Naive B cell (primary cell): ENCODE data around the gene LMTK2. TPM values are rescaled to one million over a fixed set of nuclear protein-coding genes. Genes with fewer than 3 reads are reported as not detected.

ENCODE experiments used
- ATAC-seq, 2 donors: fragments of 150-1000 bp; cut with Tn5 transposase; 2 replicates each; pipeline ENCODE4 v1.10.0; 2021; ENCODE audit warnings: low read depth in 2 of 2, mild to moderate bottlenecking in 2 of 2, moderate library complexity in 2 of 2
- DNase-seq: peaks from one replicate; pipeline ENCODE4 v3.0.0; 2022
- H3K27ac Mint-ChIP-seq, 6 donors: one replicate each; pipeline ENCODE4 v1.8.0; 2020 to 2022; ENCODE audit warnings: mild to moderate bottlenecking in 6 of 6, mixed read lengths in 6 of 6, moderate library complexity in 5 of 6, inconsistent platforms in 2 of 6
- H3K27me3 Mint-ChIP-seq, 3 donors: one replicate each; pipeline ENCODE4 v1.8.0; 2021 to 2022; ENCODE audit warnings: mixed read lengths in 3 of 3, mild to moderate bottlenecking in 1 of 3
- H3K36me3 Mint-ChIP-seq, 2 donors: one replicate each; pipeline ENCODE4 v1.8.0; 2020 to 2022; ENCODE audit warnings: mixed read lengths in 2 of 2, inconsistent platforms in 1 of 2, mild to moderate bottlenecking in 1 of 2
- H3K4me1 Mint-ChIP-seq, 3 donors: one replicate each; pipeline ENCODE4 v1.8.0; 2020 to 2022; ENCODE audit warnings: mixed read lengths in 3 of 3, inconsistent platforms in 1 of 3, mild to moderate bottlenecking in 1 of 3, moderate library complexity in 1 of 3
- H3K4me3 Mint-ChIP-seq, 8 donors: one replicate each; pipeline ENCODE4 v1.8.0; 2020 to 2022; ENCODE audit warnings: mild to moderate bottlenecking in 8 of 8, mixed read lengths in 8 of 8, moderate library complexity in 8 of 8, inconsistent platforms in 2 of 8
- H3K9me3 Mint-ChIP-seq, 7 donors: one replicate each; pipeline ENCODE4 v1.8.0; 2020 to 2022; ENCODE audit warnings: mixed read lengths in 7 of 7, mild to moderate bottlenecking in 5 of 7, inconsistent platforms in 2 of 7, moderate library complexity in 1 of 7
- polyA plus RNA-seq, 6 donors: library from polyadenylated mRNA; unstranded; fragments of 300-500 nt; fragmentation: Illumina TruSeq; gene quantifications; one replicate each; pipeline ENCODE4 v1.2.3, GENCODE V29; 2021; ENCODE audit warnings: low read depth in 6 of 6

The LMTK2 gene
- polyA plus RNA-seq, 6 donors from 2014 or later: 1.4 to 3.5 (median 2.0) TPM

- Mint-ChIP-seq H3K27ac (no peak overlapping the region), H3K4me3 (peak overlapping the region in 5 of 8 donors; percentile 4 to 74 (median 46)), H3K27me3 (peaks cover 35 to 58% (median 51%) of the 10 kb centered on the region in 3 donors), H3K36me3 (peaks cover 4% of the 10 kb centered on the region in 2 donors), H3K9me3 (no peaks in the 10 kb centered on the region), H3K4me1 (peaks cover 56 to 94% (median 85%) of the 10 kb centered on the region in 3 donors)
- ATAC-seq (no peak), DNase-seq (no peak)
These were observed 28.0 kb downstream of the LMTK2 start for GRCh38 chr7:98134420-98135228.

GRCh38 chr7:98135984-98136383 lies 29.3 kb downstream of the LMTK2 start:
- DNase-seq (no peak), ATAC-seq (no peak)
- Mint-ChIP-seq H3K9me3 (no peaks in the 10 kb centered on the region), H3K27me3 (peaks cover 28 to 53% (median 41%) of the 10 kb centered on the region in 3 donors), H3K4me1 (peaks cover 51 to 85% (median 72%) of the 10 kb centered on the region in 3 donors), H3K27ac (peak overlapping the region in 1 of 6 donors; percentile 34), H3K36me3 (peaks cover 0 to 6% of the 10 kb centered on the region in 2 donors), H3K4me3 (no peak overlapping the region)

DNA sequence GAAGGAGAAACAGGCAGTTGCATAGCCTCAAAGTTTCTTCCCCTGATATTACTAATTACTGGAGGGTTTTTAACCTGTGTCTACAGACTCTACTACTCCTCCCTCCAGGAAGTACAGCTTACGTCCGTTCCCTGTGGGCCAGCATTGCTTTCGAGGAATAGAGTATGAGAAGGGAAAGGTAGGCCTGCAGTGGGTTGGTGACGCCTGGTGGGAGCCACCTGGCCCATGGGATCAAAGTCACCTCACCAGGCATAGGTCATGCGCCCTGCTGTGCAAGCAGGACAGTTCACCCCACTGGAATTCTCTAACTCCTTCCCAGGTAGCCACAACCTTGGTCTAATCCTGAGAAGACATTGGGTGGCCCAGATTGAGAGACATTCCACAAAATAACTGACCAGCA lies 29.8 kb downstream of the LMTK2 start:
- no peak for ATAC-seq
- Mint-ChIP-seq H3K27me3 (peaks cover 24 to 50% (median 40%) of the 10 kb centered on the region in 3 donors), H3K4me1 (peaks cover 47 to 81% (median 68%) of the 10 kb centered on the region in 3 donors), H3K36me3 (peaks cover 2 to 10% of the 10 kb centered on the region in 2 donors), H3K9me3 (no peaks in the 10 kb centered on the region), H3K4me3 (peak overlapping the region in 4 of 8 donors; percentile 1 to 61 (median 5)), H3K27ac (no peak overlapping the region)
- DNase-seq: no peak

DNA sequence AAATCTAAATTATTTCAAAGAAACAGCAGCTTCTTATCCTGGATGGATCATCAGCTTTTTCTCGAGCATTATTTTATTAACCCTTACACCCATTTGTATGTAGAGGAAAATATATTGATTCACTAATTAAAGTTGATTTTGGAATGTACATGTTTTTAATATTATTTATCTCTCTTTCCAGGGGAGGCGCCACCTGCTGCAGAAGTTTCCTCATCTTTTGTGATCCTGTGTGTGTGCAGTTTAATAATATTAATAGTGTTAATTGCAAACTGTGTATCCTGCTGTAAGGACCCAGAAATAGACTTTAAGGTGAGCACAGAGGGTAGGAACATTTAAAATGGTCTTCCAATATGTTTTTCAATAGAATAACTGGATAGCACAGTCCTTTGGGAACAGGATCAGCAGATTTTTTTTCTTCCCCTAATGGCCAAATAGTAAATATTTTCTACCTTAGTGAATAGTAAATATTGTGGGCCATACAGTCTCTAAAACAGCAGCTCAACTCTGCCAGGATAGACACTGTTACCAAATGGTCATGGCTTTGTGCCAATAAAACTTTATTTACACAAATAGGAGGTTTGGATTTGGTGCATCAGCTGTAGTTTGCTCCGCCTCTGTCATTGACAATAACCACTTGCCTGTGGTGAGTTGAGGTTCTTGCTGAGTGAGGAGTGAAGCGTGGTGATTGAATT lies 30.6 kb downstream of the LMTK2 start:
- DNase-seq: no peak
- ATAC-seq: no peak
- no peaks in the 10 kb centered on the region for H3K9me3 Mint-ChIP-seq
- peak overlapping the region in 6 of 8 donors; percentile 6 to 61 (median 24) for H3K4me3 Mint-ChIP-seq
- peak overlapping the region in 2 of 6 donors; percentile 4 to 23 for H3K27ac Mint-ChIP-seq
- peaks cover 7 to 14% of the 10 kb centered on the region in 2 donors for H3K36me3 Mint-ChIP-seq
- H3K4me1 Mint-ChIP-seq: peaks cover 41 to 72% (median 59%) of the 10 kb centered on the region in 3 donors
- peaks cover 18 to 50% (median 39%) of the 10 kb centered on the region in 3 donors for H3K27me3 Mint-ChIP-seq

DNA sequence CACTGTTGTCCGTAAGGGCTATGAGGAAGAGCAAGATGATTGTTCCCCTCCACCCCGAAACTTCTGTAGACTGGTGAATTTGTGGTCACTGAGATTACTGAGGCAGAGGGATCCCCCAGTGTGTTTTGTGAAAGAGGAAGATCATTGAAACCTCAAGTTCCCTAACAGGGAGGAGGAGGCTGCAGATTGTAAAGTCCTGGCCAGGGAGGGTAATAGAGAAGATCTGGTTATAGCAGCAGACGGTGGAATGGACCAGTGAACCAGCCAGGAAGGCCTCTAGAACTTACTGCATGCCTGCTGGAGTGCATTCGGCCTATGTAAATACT lies 31.1 kb downstream of the LMTK2 start:
- peak; percentile 87 for DNase-seq
- H3K27ac Mint-ChIP-seq: peak overlapping the region in 2 of 6 donors; percentile 4 to 28
- H3K36me3 Mint-ChIP-seq: peaks cover 10 to 16% of the 10 kb centered on the region in 2 donors
- peaks cover 19 to 52% (median 39%) of the 10 kb centered on the region in 3 donors for H3K27me3 Mint-ChIP-seq
- no peaks in the 10 kb centered on the region for H3K9me3 Mint-ChIP-seq
- ATAC-seq: peak; percentile 76 to 80
- peaks cover 41 to 67% (median 54%) of the 10 kb centered on the region in 3 donors for H3K4me1 Mint-ChIP-seq
- H3K4me3 Mint-ChIP-seq: peak overlapping the region in 6 of 8 donors; percentile 6 to 61 (median 16)

DNA sequence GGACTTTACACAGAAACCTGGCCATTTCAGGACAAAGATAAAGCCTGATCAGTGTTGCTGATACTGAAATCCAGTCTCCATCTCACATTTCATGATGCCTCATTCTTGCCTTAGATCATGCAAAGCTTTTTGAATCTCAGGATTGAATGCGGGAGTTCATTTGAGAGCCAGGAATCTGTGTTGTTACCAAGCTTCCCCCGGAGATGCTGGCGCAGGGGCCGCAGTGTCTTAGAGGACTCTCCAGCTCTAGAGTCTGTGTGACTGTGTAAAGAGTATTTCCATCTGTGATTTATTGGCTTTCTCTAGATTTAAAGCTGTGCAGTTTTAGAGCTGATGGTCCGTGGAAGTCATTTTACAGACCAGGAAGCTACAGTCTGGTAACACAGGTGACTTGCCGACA lies 32.0 kb downstream of the LMTK2 start:
- peaks cover 26 to 60% (median 36%) of the 10 kb centered on the region in 3 donors for H3K27me3 Mint-ChIP-seq
- no peak overlapping the region for H3K4me3 Mint-ChIP-seq
- DNase-seq (no peak), ATAC-seq (no peak)
- no peak overlapping the region for H3K27ac Mint-ChIP-seq
- peaks cover 19 to 25% of the 10 kb centered on the region in 2 donors for H3K36me3 Mint-ChIP-seq
- peaks cover 32 to 58% (median 45%) of the 10 kb centered on the region in 3 donors for H3K4me1 Mint-ChIP-seq
- no peaks in the 10 kb centered on the region for H3K9me3 Mint-ChIP-seq

DNA sequence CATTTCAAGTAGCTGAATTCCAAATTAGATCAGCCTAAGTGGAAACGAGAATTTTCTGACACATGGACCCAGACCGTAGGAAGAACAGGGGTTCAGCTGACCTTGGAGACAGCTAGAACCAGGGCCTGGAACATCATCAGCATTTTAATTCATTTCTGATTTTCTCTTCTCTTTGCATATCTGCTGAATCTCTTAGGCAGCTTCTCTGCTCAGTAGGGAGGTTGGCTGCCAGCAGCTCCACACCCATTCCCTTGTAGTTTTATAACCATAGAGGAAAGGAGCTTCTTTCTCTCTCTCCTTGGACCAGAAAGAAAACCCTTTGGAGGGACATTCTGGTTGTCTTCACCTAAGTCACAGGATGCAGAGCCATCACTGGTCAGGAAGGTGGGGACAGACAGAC lies 36.0 kb downstream of the LMTK2 start:
- Mint-ChIP-seq H3K27me3 (peaks cover 37 to 64% (median 41%) of the 10 kb centered on the region in 3 donors), H3K9me3 (peaks cover 0 to 12% (median 5%) of the 10 kb centered on the region in 7 donors), H3K4me1 (peaks cover 10 to 22% (median 13%) of the 10 kb centered on the region in 3 donors), H3K27ac (no peak overlapping the region), H3K4me3 (no peak overlapping the region), H3K36me3 (peaks cover 37 to 44% of the 10 kb centered on the region in 2 donors)
- DNase-seq (no peak), ATAC-seq (no peak)

- peaks cover 48 to 52% of the 10 kb centered on the region in 2 donors for H3K36me3 Mint-ChIP-seq
- DNase-seq (no peak), ATAC-seq (no peak)
- peaks cover 27 to 55% (median 40%) of the 10 kb centered on the region in 3 donors for H3K27me3 Mint-ChIP-seq
- no peak overlapping the region for H3K27ac Mint-ChIP-seq
- peaks cover 0 to 12% (median 5%) of the 10 kb centered on the region in 7 donors for H3K9me3 Mint-ChIP-seq
- H3K4me1 Mint-ChIP-seq: no peaks in the 10 kb centered on the region
- no peak overlapping the region for H3K4me3 Mint-ChIP-seq
These were observed 41.9 kb downstream of the LMTK2 start for GRCh38 chr7:98148607-98149006.

DNA sequence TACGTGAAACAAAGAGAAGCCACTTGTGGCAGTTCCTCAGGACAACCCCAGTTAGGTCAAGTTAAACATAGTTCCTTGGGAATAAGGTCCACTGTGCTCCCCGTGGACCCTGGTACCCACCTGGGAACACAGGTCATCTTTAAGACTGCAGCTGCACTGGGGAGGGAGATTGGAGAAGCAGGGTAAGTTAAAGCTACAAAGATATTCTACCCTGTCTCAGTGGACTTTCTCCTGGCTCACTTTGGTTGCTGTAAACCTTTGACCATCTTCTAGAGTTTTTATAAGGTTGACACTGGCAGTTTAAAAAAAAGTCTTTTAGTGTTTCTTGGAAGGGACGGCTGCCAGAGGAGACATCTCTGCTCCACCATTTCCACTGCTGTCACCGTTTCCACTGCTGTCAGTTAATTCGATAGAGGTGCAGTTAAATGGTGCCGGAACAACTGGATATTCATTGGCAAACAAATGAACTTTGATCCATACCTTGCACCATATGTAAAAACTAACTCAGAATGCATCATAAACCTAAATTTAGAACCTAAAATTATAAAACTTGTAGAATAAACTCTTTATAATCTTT lies 42.5 kb downstream of the LMTK2 start:
- no peak for DNase-seq
- H3K27me3 Mint-ChIP-seq: peaks cover 27 to 55% (median 38%) of the 10 kb centered on the region in 3 donors
- no peaks in the 10 kb centered on the region for H3K4me1 Mint-ChIP-seq
- ATAC-seq: no peak
- peaks cover 0 to 12% (median 5%) of the 10 kb centered on the region in 7 donors for H3K9me3 Mint-ChIP-seq
- H3K27ac Mint-ChIP-seq: no peak overlapping the region
- no peak overlapping the region for H3K4me3 Mint-ChIP-seq
- H3K36me3 Mint-ChIP-seq: peaks cover 51 to 56% of the 10 kb centered on the region in 2 donors

DNA sequence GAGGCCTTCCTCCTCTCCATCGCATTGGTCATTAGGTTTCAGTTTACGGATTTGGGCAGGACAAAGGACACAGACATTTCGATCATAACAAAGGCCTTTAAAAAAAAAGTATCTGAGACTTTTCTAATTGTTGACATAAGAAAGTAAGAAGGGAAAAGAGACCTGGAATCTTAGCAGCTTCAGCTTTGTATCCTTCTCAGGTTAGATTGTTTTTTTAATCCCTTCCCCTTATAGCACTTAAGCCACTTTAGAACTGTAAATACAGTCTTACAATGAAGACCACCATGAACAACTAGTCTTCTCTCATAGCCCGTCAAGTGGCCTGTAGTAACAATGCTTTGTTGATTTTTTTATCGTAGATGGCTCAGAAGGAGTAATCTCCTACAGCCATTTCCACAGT lies 45.2 kb downstream of the LMTK2 start:
- H3K36me3 Mint-ChIP-seq: peaks cover 55 to 69% of the 10 kb centered on the region in 2 donors
- peaks cover 24 to 50% (median 35%) of the 10 kb centered on the region in 3 donors for H3K27me3 Mint-ChIP-seq
- H3K4me3 Mint-ChIP-seq: no peak overlapping the region
- ATAC-seq (no peak), DNase-seq (no peak)
- no peak overlapping the region for H3K27ac Mint-ChIP-seq
- peaks cover 0 to 6% (median 0%) of the 10 kb centered on the region in 7 donors for H3K9me3 Mint-ChIP-seq
- no peaks in the 10 kb centered on the region for H3K4me1 Mint-ChIP-seq

- DNase-seq (no peak), ATAC-seq (no peak)
- peaks cover 14 to 25% (median 18%) of the 10 kb centered on the region in 3 donors for H3K27me3 Mint-ChIP-seq
- peaks cover 0 to 3% (median 0%) of the 10 kb centered on the region in 7 donors for H3K9me3 Mint-ChIP-seq
- H3K4me3 Mint-ChIP-seq: no peak overlapping the region
- peaks cover 49 to 56% of the 10 kb centered on the region in 2 donors for H3K36me3 Mint-ChIP-seq
- no peak overlapping the region for H3K27ac Mint-ChIP-seq
- no peaks in the 10 kb centered on the region for H3K4me1 Mint-ChIP-seq
These were observed 50.0 kb downstream of the LMTK2 start for GRCh38 chr7:98156700-98157099.

DNA sequence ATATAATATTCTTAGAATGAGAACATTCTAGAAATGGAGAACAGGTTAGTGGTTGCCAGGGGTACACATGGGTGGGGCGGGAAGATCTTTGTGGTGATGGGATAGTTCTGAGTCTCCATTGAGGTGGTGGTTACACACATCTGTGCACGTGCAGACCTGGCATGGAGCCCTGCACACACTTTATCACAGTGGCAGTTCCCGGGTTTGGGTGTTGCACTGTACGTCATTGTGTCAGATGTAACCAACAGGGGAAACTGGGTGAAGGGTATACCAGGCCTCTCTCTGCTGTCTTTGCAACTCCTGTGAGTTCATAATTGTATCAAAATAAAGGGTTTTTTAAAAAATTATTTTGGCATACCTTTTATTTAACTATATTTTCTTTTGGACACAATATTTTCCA lies 51.1 kb downstream of the LMTK2 start:
- peaks cover 40 to 47% of the 10 kb centered on the region in 2 donors for H3K36me3 Mint-ChIP-seq
- peaks cover 6 to 16% (median 15%) of the 10 kb centered on the region in 3 donors for H3K27me3 Mint-ChIP-seq
- H3K4me3 Mint-ChIP-seq: no peak overlapping the region
- no peak overlapping the region for H3K27ac Mint-ChIP-seq
- ATAC-seq (no peak), DNase-seq (no peak)
- peaks cover 0 to 3% (median 0%) of the 10 kb centered on the region in 7 donors for H3K9me3 Mint-ChIP-seq
- peaks cover 3 to 5% (median 5%) of the 10 kb centered on the region in 3 donors for H3K4me1 Mint-ChIP-seq

DNA sequence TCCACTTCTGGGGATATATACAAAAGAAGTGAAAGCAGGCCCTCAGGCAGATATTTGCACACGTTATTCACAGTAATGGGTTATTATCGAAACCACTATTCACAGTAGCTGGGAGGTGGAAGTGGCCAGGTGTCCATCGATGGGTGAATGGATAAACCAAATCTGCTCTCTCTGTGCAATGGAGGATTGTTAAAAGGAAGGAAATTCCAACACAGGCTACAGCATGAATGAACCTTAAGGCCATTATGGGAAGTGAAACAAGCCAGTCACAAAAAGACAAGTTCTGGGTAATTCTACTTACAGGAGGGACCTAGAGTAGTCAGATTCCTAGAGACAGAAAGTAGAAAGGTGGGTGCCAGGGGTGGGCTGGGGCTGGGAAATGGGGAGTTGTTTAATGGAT lies 56.1 kb downstream of the LMTK2 start:
- peaks cover 15 to 24% (median 23%) of the 10 kb centered on the region in 3 donors for H3K27me3 Mint-ChIP-seq
- ATAC-seq (peak; percentile 84 to 85), DNase-seq (peak; percentile 31)
- H3K4me1 Mint-ChIP-seq: peaks cover 15 to 18% (median 17%) of the 10 kb centered on the region in 3 donors
- no peak overlapping the region for H3K4me3 Mint-ChIP-seq
- H3K36me3 Mint-ChIP-seq: peaks cover 10 to 11% of the 10 kb centered on the region in 2 donors
- H3K27ac Mint-ChIP-seq: no peak overlapping the region
- no peaks in the 10 kb centered on the region for H3K9me3 Mint-ChIP-seq
